Muscle layer of colon (tissue), 2 donors: ENCODE data around the gene JPH2.
"Not testable (repeated sequence)": the region's sequence is repeated elsewhere in the genome, so short reads cannot be mapped to it uniquely, and the experiment has no call there.

ENCODE experiments used
- H3K27ac ChIP-seq: one replicate; pipeline ENCODE4 v1.7.0; 2013; ENCODE audit warnings: low read depth, mild to moderate bottlenecking, low read length, moderate library complexity
- H3K27me3 ChIP-seq, 2 donors: one replicate each; pipeline ENCODE4 v1.7.0; 2013; ENCODE audit warnings: low read length in 2 of 2, mild to moderate bottlenecking in 2 of 2; ENCODE audit not compliant: insufficient read depth in 2 of 2, control insufficient read depth in 1 of 2
- H3K36me3 ChIP-seq: one replicate; pipeline ENCODE4 v1.7.0; 2013; ENCODE audit warnings: mild to moderate bottlenecking, low read length; ENCODE audit not compliant: insufficient read depth
- H3K4me1 ChIP-seq: one replicate; pipeline ENCODE4 v1.7.0; 2013; ENCODE audit warnings: mild to moderate bottlenecking, low read length; ENCODE audit not compliant: insufficient read depth
- H3K4me3 ChIP-seq, 2 donors: one replicate each; pipeline ENCODE4 v1.7.0; 2013; ENCODE audit warnings: low read length in 2 of 2, low read depth in 1 of 2, mild to moderate bottlenecking in 1 of 2, moderate library complexity in 1 of 2
- H3K9ac ChIP-seq: one replicate; pipeline ENCODE4 v1.7.0; 2013; ENCODE audit warnings: low read length
- H3K9me3 ChIP-seq: one replicate; pipeline ENCODE4 v1.7.0; 2013; ENCODE audit warnings: mild to moderate bottlenecking, low read length
- donor health status: abdominal sarcoma.
- donor health status: Adenocarcinoma of cecum.

JPH2 gene

DNA sequence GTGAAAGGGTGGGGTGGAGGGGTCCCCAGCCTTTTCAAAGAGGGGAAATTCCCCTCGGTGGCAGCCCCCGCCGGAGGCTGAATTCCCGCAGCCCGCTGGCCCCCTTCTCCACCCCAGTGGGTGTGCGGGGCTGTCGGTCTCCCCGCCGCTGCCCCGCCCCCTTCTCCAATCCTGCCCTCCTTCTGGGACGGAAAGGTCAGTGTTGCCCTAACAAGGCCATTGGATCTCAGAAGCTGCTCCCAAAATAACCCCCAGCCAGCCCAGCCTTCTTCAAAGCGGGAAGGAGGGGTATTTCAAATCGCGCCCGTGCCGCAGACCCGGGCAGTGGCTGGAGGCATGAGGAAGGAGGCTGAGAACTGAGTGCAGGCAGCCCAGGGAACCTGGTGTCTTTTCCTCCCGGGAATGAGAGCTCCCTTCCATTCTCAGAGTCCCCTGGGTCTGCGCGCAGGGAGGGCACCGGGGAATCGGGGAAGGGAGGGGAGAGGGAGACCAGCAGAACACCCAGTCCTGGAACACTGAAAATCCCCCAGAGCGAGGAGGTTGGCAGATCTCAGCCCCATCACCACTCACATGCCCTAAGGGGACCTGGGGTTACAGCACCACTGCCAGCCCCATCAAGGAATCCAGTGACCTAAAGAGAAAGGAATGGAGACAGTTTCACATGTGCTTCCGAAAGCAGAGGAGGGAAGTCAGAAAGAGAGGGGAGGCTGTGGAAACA lies at the start of gene JPH2:
JPH2 (minus strand) TSS at position 135 of the 718 bp plus-strand sequence. CDS start 483 bp downstream, outside the sequence.
- Histone ChIP-seq H3K27me3 (no peaks in the 10 kb centered on the region), H3K9ac (peak within 1 kb of the TSS; percentile 96), H3K4me3 (peak within 1 kb of the TSS; percentile 67 to 88), H3K27ac (peak within 1 kb of the TSS; percentile 84), H3K36me3 (peaks cover 4% of the 10 kb centered on the region), H3K4me1 (peaks cover 37% of the 10 kb centered on the region), H3K9me3 (no peaks in the 10 kb centered on the region)

DNA sequence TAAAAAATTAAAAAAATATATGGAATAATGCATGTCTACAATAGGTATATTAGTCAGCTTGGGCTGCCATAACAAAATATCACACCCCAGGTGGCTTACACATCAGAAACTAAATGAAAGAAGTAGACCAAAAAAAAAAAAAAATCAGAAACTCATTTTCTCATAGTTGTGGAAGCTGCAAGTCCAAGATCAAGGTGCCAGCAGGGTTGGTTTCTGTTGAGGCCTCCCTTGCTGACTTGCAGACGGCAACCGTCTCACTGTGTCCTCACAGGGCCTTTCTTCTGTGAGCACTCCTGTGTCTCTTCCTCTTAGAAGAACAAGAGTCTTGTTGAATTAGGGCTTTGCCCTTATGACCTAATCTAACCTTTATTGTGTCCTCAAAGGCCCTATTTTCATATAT lies 48.7 kb upstream of the JPH2 start:
- Histone ChIP-seq H3K9me3 (no peaks in the 10 kb centered on the region), H3K4me1 (no peaks in the 10 kb centered on the region), H3K27ac (no peak overlapping the region), H3K9ac (no peak overlapping the region), H3K36me3 (no peaks in the 10 kb centered on the region), H3K4me3 (no peak overlapping the region), H3K27me3 (no peaks in the 10 kb centered on the region)

DNA sequence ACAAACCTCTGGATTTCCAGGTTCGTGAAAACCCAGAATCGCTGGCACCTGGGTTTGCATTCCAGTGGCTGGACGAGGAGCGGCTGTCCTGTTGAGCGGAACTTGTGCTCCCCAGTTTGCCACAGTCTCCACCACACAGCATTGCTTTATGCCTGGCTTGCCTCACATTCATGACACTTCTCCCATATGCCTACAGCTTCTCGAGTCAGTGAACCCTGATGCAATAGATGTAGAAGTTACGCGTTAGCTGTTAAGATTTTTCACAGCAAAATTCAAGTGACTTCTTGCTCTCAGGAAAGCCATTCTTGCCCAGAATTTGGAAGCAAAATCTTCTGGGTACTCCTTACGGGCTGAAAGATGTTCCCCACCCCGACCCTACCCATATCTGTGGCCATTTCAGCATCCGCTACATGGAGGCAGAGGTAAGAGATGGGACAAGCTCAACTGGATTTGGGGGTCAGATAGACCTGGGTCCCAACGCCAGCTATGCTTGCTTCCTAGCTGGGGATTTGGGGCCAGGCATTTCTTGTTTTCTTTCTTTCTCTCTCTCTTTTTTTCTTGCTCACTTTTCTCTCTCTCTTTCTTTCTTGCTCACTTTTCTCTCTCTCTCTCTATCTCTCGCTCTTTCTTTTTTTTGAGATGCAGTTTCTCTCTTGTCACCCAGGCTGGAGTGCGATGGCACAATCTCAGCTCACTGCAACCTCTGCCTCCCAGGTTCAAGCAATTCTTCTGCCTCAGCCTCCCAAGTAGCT lies 47.8 kb upstream of the JPH2 start:
- no peaks in the 10 kb centered on the region for H3K9me3 ChIP-seq
- no peak overlapping the region for H3K27ac ChIP-seq
- H3K4me1 ChIP-seq, result no peaks in the 10 kb centered on the region
- no peak overlapping the region for H3K9ac ChIP-seq
- no peak overlapping the region for H3K4me3 ChIP-seq
- no peaks in the 10 kb centered on the region for H3K27me3 ChIP-seq
- H3K36me3 ChIP-seq, result no peaks in the 10 kb centered on the region

DNA sequence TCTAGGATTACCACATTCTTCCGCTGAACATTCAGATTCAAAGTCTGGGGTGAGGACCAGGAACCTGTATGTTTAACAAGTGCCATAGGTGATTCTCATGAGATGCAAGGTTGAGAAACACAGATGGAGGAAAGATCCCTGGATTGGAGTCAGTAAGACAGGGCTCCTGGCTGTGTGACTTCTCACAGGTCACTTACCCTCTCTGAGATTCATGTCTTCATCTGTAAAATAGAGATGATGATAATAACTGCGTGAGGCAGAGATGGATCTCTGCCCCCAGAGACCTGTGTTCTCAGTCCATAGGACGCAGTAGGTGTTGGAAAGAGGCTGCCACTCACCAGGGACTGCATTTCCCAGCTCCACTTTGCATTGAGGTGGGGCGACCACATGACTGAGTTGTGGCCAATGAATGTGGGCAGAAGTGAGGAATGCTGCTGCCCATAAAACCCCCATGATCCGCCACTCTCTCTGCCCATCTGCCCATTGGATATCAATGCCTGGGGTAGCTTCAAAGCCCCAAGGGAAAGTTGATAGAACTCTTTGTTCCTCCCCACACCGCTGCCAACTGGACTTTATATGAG lies 46.5 kb upstream of the JPH2 start:
- Histone ChIP-seq H3K9ac (no peak overlapping the region), H3K27ac (no peak overlapping the region), H3K9me3 (no peaks in the 10 kb centered on the region), H3K27me3 (no peaks in the 10 kb centered on the region), H3K4me1 (no peaks in the 10 kb centered on the region), H3K4me3 (no peak overlapping the region), H3K36me3 (no peaks in the 10 kb centered on the region)

DNA sequence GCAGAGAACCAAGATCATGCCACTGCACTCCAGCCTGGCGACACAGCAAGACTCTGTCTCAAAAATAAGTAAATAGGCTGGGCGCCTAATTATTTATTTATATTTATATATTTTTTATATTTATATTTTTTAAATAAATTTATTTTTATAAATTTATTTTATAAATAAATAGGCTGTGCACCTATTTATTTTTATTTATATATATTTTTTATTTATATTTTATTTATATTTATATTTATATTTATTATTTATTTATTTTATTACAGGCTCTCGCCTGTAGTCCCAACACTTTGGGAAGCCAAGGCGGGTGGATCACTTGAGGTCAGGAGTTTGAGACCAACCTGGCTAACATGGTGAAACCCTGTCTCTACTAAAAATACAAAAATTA lies 45.5 kb upstream of the JPH2 start:
- H3K9ac ChIP-seq, H3K36me3 ChIP-seq, H3K27ac ChIP-seq, H3K9me3 ChIP-seq, H3K4me3 ChIP-seq, H3K4me1 ChIP-seq, H3K27me3 ChIP-seq: not testable (repeated sequence)

DNA sequence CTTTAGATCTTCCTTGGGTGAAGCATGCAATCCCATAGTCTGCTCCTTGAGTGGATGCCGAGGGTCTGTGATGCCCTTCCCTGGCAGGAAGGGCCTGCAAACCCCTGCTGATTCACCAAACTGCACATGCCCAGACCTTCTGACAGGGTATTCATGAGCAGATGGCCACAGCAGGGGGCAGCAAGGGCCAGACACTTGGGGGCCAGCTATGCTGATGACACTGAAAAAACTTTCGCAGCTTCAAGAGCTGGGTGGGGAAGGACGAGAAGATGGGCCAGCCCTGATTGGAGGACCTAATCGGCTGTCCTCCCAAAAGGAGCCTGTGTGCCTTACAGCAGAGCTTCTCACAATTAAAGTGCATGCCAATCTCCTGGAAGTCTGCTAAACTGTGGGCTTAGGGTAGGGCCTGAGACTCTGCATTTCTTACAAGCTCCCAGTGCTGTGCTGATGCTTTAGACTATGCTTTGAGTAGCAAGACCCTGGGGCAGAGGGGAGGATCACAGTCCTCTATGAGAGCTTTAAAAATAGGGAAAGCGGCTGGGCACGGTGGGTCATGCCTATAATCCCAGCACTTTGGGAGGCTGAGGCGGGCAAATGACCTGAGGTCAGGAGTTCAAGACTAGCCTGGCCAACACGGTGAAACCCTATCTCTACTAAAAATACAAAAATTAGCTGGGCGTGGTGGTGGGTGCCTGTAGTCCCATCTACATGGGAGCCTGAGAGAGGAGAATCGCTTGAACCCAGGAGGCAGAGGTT lies 44.9 kb upstream of the JPH2 start:
- H3K4me3 ChIP-seq, result no peak overlapping the region
- no peak overlapping the region for H3K27ac ChIP-seq
- H3K27me3 ChIP-seq, result no peaks in the 10 kb centered on the region
- no peaks in the 10 kb centered on the region for H3K4me1 ChIP-seq
- H3K9me3 ChIP-seq, result no peaks in the 10 kb centered on the region
- H3K36me3 ChIP-seq, result no peaks in the 10 kb centered on the region
- H3K9ac ChIP-seq, result no peak overlapping the region

DNA sequence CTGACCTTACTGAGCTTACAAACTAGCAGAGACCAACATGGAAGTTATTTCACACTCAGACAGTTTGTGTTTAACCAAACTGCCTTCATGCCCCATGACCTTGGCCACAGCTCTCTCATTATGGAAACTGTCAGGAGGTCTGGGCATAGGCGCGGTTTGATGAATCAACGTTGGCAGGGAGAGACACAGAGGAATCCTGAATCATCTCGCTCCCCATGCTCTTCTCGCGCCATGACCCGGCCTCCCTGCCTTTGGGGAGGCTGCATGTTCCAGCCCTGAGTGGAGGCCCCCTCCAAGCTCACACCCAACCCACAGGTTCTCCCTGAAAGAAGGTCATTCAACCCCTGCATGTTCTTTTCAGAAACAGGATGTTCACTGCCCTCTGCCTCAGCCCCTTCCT lies 44.2 kb upstream of the JPH2 start:
- H3K4me1 ChIP-seq, result no peaks in the 10 kb centered on the region
- H3K27me3 ChIP-seq, result no peaks in the 10 kb centered on the region
- no peak overlapping the region for H3K4me3 ChIP-seq
- no peaks in the 10 kb centered on the region for H3K9me3 ChIP-seq
- H3K36me3 ChIP-seq, result no peaks in the 10 kb centered on the region
- no peak overlapping the region for H3K27ac ChIP-seq
- no peak overlapping the region for H3K9ac ChIP-seq

DNA sequence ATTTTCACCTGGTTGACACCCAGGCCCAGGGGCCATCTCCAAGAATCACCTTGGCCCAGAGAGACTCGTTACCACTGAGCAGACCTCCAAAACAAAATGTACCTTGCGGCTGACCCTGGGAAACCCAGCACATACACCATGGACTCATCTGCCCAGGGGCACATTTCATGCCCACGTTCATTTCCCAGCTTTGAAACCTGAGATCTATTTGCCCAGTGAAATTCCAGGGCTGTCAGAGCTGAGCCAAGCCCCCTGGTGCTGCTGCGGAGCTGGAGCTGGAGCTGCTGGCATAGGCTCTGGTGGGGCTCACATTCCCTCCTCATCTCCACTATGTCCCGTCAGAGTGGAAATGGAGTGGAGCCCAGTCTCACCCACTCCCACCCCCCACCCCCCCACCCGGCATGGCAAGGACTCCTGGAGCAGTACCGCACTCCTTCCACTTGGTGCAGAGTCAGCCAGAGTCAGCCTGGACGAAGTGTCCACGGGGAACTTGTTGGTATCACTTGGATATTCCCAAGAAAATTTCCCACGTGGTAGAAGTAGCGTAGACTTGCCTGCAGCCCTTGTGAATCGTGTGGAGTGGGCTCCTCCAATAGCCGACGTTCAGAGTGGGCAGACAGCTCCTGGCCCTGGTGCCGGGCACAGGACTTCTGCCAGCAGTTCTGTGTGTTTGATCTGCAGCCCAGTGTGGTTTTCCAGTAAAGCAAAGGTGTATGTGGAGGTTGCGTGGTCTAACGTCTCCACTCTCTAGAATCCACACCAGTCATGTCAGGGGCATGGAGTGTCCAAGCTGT lies 41.7 kb upstream of the JPH2 start:
- H3K4me1 ChIP-seq, result no peaks in the 10 kb centered on the region
- no peak overlapping the region for H3K9ac ChIP-seq
- H3K9me3 ChIP-seq, result no peaks in the 10 kb centered on the region
- no peak overlapping the region for H3K27ac ChIP-seq
- no peak overlapping the region for H3K4me3 ChIP-seq
- peaks cover 5% of the 10 kb centered on the region for H3K36me3 ChIP-seq
- no peaks in the 10 kb centered on the region for H3K27me3 ChIP-seq

DNA sequence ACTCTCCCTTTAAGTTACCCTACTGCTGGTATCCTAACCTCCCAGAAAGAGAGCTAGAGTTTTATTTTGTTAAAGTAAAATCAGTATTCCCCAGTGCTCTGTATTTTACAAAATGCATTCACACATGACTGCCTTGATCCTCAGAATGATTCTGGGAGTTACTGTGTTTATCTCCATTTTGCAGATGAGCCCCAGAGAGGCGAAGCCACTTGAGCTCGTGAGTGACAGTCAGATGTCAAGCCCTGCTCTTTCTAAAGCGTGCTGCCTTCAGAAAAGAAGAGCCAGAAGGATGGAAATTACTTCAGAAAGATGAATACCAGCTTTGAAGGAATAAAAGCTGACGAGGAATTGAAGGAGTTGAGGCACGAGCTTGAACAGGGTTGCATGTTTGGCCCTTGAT lies 37.6 kb upstream of the JPH2 start:
- Histone ChIP-seq H3K27ac (no peak overlapping the region), H3K9me3 (no peaks in the 10 kb centered on the region), H3K4me3 (no peak overlapping the region), H3K36me3 (peaks cover 10% of the 10 kb centered on the region), H3K27me3 (no peaks in the 10 kb centered on the region), H3K4me1 (no peaks in the 10 kb centered on the region), H3K9ac (no peak overlapping the region)

DNA sequence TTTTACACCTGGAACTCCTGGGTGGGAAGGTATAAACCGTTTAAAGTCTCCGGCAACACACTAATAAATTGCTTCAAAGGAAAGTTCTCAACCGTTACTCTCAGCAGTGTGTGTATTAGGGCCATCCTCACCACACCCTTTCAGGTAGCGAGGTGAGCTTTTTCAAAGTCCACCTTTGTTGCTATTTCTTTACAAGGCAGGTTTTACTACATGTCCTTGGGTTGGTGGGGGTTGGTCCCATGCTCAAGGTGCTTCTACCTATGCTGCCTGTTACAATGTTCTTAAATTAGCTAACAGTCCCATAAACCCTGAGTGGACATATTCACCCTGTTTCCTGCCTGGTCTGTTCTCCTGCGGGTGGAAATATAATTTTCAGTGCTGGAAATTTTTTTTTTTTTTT lies 36.7 kb upstream of the JPH2 start:
- Histone ChIP-seq H3K4me1 (no peaks in the 10 kb centered on the region), H3K4me3 (no peak overlapping the region), H3K9me3 (no peaks in the 10 kb centered on the region), H3K27me3 (no peaks in the 10 kb centered on the region), H3K27ac (no peak overlapping the region), H3K36me3 (peaks cover 11% of the 10 kb centered on the region), H3K9ac (no peak overlapping the region)
